ENCODE data around the gene ZNF43. TPM values are rescaled to one million over a fixed set of nuclear protein-coding genes. Genes with fewer than 3 reads are reported as not detected.
"Not testable (repeated sequence)": the region's sequence is repeated elsewhere in the genome, so short reads cannot be mapped to it uniquely, and the experiment has no call there.

The ZNF43 gene
- total and polyA plus RNA-seq, 4 donors = 0.88 to 26.3 (median 9.5) TPM

- ATAC-seq (ENCODE audit: low FRiP score); intact Hi-C loops (cut with DNase I); H3K4me3 ChIP-seq (ENCODE audit: low read length in 2 of 2); H3K9me3 ChIP-seq (ENCODE audit: control insufficient read depth, low read length); H3K4me1 ChIP-seq (ENCODE audit: control insufficient read depth in 1 of 2, insufficient read depth in 2 of 2, low read length in 2 of 2); H3K27ac ChIP-seq (ENCODE audit: low read depth in 1 of 2, low read length in 2 of 2); DNase-seq; H3K36me3 ChIP-seq (ENCODE audit: control insufficient read depth in 1 of 2, insufficient read depth in 2 of 2, low read length in 1 of 2); H3K27me3 ChIP-seq (ENCODE audit: control insufficient read depth in 1 of 2, insufficient read depth in 2 of 2, low read length in 1 of 2): not testable (repeated sequence)
- WGBS, 2 donors = 91 to 93% methylated on average over 14 to 25 of the region's 30 CpGs
Observed at GRCh38 chr19:21775792-21776191, 60.2 kb downstream of the ZNF43 start.

- intact Hi-C loops (cut with DNase I) = loop anchor here (5.0 kb wide), 2 partner anchors 70 to 85 kb away; partner anchors contain the start of gene ZNF43 (in 1 of the 2)
- peak; percentile 95 for ATAC-seq (ENCODE audit: low FRiP score)
- H3K4me1 ChIP-seq (ENCODE audit: control insufficient read depth in 1 of 2, insufficient read depth in 2 of 2, low read length in 2 of 2) = no peaks in the 10 kb centered on the region
- peak; percentile 96 for DNase-seq
- H3K27me3 ChIP-seq (ENCODE audit: control insufficient read depth in 1 of 2, insufficient read depth in 2 of 2, low read length in 1 of 2) = no peaks in the 10 kb centered on the region
- 0% methylated on average over 35 of the region's 35 CpGs for WGBS, 2 donors
- H3K27ac ChIP-seq (ENCODE audit: low read depth in 1 of 2, low read length in 2 of 2) = peak within 1 kb of the TSS in 1 of 2 donors; percentile 80
- peak within 1 kb of the TSS; percentile 40 to 74 for H3K4me3 ChIP-seq (ENCODE audit: low read length in 2 of 2)
- H3K9me3 ChIP-seq (ENCODE audit: control insufficient read depth, low read length) = no peaks in the 10 kb centered on the region
- peaks cover 0 to 2% of the 10 kb centered on the region in 2 donors for H3K36me3 ChIP-seq (ENCODE audit: control insufficient read depth in 1 of 2, insufficient read depth in 2 of 2, low read length in 1 of 2)
Observed at GRCh38 chr19:21767065-21767800, 68.7 kb downstream of the ZNF43 start, which contains the start of gene ZNF100. ZNF100 (minus strand) TSS chr19:21767579; CDS start chr19:21767429, 150 bp downstream.

- H3K4me1 ChIP-seq (ENCODE audit: control insufficient read depth in 1 of 2, insufficient read depth in 2 of 2, low read length in 2 of 2); ATAC-seq (ENCODE audit: low FRiP score); H3K36me3 ChIP-seq (ENCODE audit: control insufficient read depth in 1 of 2, insufficient read depth in 2 of 2, low read length in 1 of 2); H3K27me3 ChIP-seq (ENCODE audit: control insufficient read depth in 1 of 2, insufficient read depth in 2 of 2, low read length in 1 of 2); H3K9me3 ChIP-seq (ENCODE audit: control insufficient read depth, low read length); H3K27ac ChIP-seq (ENCODE audit: low read depth in 1 of 2, low read length in 2 of 2); DNase-seq: not testable (repeated sequence)
- intact Hi-C loops (cut with DNase I) = loop anchor here (5.0 kb wide), 2 partner anchors 71 to 86 kb away; partner anchors contain the start of gene ZNF43 (in 1 of the 2)
- peak overlapping the region; percentile 40 to 74 for H3K4me3 ChIP-seq (ENCODE audit: low read length in 2 of 2)
- 1% methylated on average over 19 of the region's 19 CpGs for WGBS, 2 donors
Observed at GRCh38 chr19:21766705-21767064, 69.3 kb downstream of the ZNF43 start.

GRCh38 chr19:21765151-21765550 is 70.8 kb downstream of the ZNF43 start:
- no peaks in the 10 kb centered on the region for H3K4me1 ChIP-seq (ENCODE audit: control insufficient read depth in 1 of 2, insufficient read depth in 2 of 2, low read length in 2 of 2)
- ATAC-seq (ENCODE audit: low FRiP score) = no peak
- intact Hi-C loops (cut with DNase I) = loop anchor here (5.0 kb wide), 2 partner anchors 72 to 87 kb away; partner anchors contain the start of gene ZNF43 (in 1 of the 2)

GRCh38 chr19:21761547-21761946 is 74.4 kb downstream of the ZNF43 start:
- intact Hi-C loops (cut with DNase I); DNase-seq; H3K27ac ChIP-seq (ENCODE audit: low read depth in 1 of 2, low read length in 2 of 2); H3K27me3 ChIP-seq (ENCODE audit: control insufficient read depth in 1 of 2, insufficient read depth in 2 of 2, low read length in 1 of 2); H3K4me1 ChIP-seq (ENCODE audit: control insufficient read depth in 1 of 2, insufficient read depth in 2 of 2, low read length in 2 of 2); H3K4me3 ChIP-seq (ENCODE audit: low read length in 2 of 2); ATAC-seq (ENCODE audit: low FRiP score); H3K9me3 ChIP-seq (ENCODE audit: control insufficient read depth, low read length): not testable (repeated sequence)
- peaks cover 2 to 12% of the 10 kb centered on the region in 2 donors for H3K36me3 ChIP-seq (ENCODE audit: control insufficient read depth in 1 of 2, insufficient read depth in 2 of 2, low read length in 1 of 2)
- 41 to 59% methylated on average over 2 of the region's 2 CpGs for WGBS, 2 donors

More at GRCh38 chr19:21765151-21765550, 70.8 kb downstream of the ZNF43 start:
- Histone ChIP-seq H3K36me3 (ENCODE audit: control insufficient read depth in 1 of 2, insufficient read depth in 2 of 2, low read length in 1 of 2) (peaks cover 2 to 3% of the 10 kb centered on the region in 2 donors), H3K27me3 (ENCODE audit: control insufficient read depth in 1 of 2, insufficient read depth in 2 of 2, low read length in 1 of 2) (no peaks in the 10 kb centered on the region), H3K9me3 (ENCODE audit: control insufficient read depth, low read length) (no peaks in the 10 kb centered on the region), H3K27ac (ENCODE audit: low read depth in 1 of 2, low read length in 2 of 2) (no peak overlapping the region), H3K4me3 (ENCODE audit: low read length in 2 of 2) (no peak overlapping the region)
- no peak for DNase-seq

- peaks cover 2 to 12% of the 10 kb centered on the region in 2 donors for H3K36me3 ChIP-seq (ENCODE audit: control insufficient read depth in 1 of 2, insufficient read depth in 2 of 2, low read length in 1 of 2)
- intact Hi-C loops (cut with DNase I) = no loop called here
- peaks cover 2% of the 10 kb centered on the region for H3K9me3 ChIP-seq (ENCODE audit: control insufficient read depth, low read length)
- H3K27me3 ChIP-seq (ENCODE audit: control insufficient read depth in 1 of 2, insufficient read depth in 2 of 2, low read length in 1 of 2) = no peaks in the 10 kb centered on the region
- WGBS, 2 donors = 84 to 86% methylated on average over 3 of the region's 3 CpGs
- no peaks in the 10 kb centered on the region for H3K4me1 ChIP-seq (ENCODE audit: control insufficient read depth in 1 of 2, insufficient read depth in 2 of 2, low read length in 2 of 2)
- ATAC-seq (ENCODE audit: low FRiP score) (no peak), DNase-seq (no peak)
- H3K4me3 ChIP-seq (ENCODE audit: low read length in 2 of 2) = no peak overlapping the region
- no peak overlapping the region for H3K27ac ChIP-seq (ENCODE audit: low read depth in 1 of 2, low read length in 2 of 2)
Observed at GRCh38 chr19:21758296-21758695, 77.7 kb downstream of the ZNF43 start.

GRCh38 chr19:21755555-21755954 is 80.4 kb downstream of the ZNF43 start:
- H3K9me3 ChIP-seq (ENCODE audit: control insufficient read depth, low read length); H3K36me3 ChIP-seq (ENCODE audit: control insufficient read depth in 1 of 2, insufficient read depth in 2 of 2, low read length in 1 of 2); H3K4me1 ChIP-seq (ENCODE audit: control insufficient read depth in 1 of 2, insufficient read depth in 2 of 2, low read length in 2 of 2); H3K27ac ChIP-seq (ENCODE audit: low read depth in 1 of 2, low read length in 2 of 2); H3K4me3 ChIP-seq (ENCODE audit: low read length in 2 of 2); DNase-seq; H3K27me3 ChIP-seq (ENCODE audit: control insufficient read depth in 1 of 2, insufficient read depth in 2 of 2, low read length in 1 of 2); ATAC-seq (ENCODE audit: low FRiP score); intact Hi-C loops (cut with DNase I): not testable (repeated sequence)

All from aorta (tissue), 5 donors.